ENCODE data around the gene ATG14.

DNA sequence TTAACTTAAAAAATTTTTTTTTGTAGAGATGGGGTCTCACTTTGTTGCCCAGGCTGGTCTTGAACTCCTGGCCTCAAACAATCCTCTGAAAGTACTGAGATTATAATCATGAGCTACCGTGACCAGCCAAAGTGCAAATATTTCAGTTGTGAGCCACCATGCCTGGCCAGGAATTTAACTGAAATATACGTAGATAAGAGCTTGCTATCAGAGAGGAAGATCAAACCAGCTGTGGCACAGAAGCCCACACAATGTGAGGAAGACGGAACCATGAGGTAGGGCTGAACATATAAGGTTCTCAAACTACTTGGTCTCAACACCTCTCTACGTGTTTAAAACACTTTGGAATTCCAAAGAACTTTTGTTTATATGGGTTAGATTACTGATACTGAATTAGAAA is 29.1 kb downstream of the ATG14 start:
- TF ChIP-seq EZH2 (IDR thresholded peaks at IDR 0.05; ENCODE audit: low read depth, unreplicated experiment) (no peak), CTCF (conservative IDR thresholded peaks at IDR 0.05; ENCODE audit: low read depth in 2 of 2) (no peak), CREB1 (CRISPR knock-in tag; IDR thresholded peaks at IDR 0.05; ENCODE audit: low read depth) (no peak), EZH2phosphoT487 (IDR thresholded peaks at IDR 0.05; ENCODE audit: unreplicated experiment) (no peak), POLR2AphosphoS5 (IDR thresholded peaks at IDR 0.05; ENCODE audit: low read depth) (no peak), JUNB (IDR thresholded peaks at IDR 0.05; ENCODE audit: unreplicated experiment) (no peak), ZNF462 (CRISPR knock-in tag; IDR thresholded peaks at IDR 0.05) (no peak), ZNF331 (CRISPR knock-in tag; IDR thresholded peaks at IDR 0.05; ENCODE audit: low read depth) (no peak)
- TF ChIP-seq, protein P1, sequence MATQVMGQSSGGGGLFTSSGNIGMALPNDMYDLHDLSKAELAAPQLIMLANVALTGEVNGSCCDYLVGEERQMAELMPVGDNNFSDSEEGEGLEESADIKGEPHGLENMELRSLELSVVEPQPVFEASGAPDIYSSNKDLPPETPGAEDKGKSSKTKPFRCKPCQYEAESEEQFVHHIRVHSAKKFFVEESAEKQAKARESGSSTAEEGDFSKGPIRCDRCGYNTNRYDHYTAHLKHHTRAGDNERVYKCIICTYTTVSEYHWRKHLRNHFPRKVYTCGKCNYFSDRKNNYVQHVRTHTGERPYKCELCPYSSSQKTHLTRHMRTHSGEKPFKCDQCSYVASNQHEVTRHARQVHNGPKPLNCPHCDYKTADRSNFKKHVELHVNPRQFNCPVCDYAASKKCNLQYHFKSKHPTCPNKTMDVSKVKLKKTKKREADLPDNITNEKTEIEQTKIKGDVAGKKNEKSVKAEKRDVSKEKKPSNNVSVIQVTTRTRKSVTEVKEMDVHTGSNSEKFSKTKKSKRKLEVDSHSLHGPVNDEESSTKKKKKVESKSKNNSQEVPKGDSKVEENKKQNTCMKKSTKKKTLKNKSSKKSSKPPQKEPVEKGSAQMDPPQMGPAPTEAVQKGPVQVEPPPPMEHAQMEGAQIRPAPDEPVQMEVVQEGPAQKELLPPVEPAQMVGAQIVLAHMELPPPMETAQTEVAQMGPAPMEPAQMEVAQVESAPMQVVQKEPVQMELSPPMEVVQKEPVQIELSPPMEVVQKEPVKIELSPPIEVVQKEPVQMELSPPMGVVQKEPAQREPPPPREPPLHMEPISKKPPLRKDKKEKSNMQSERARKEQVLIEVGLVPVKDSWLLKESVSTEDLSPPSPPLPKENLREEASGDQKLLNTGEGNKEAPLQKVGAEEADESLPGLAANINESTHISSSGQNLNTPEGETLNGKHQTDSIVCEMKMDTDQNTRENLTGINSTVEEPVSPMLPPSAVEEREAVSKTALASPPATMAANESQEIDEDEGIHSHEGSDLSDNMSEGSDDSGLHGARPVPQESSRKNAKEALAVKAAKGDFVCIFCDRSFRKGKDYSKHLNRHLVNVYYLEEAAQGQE (IDR thresholded peaks at IDR 0.05; ENCODE audit: unreplicated experiment), result no peak
- TF ChIP-seq, protein P2, sequence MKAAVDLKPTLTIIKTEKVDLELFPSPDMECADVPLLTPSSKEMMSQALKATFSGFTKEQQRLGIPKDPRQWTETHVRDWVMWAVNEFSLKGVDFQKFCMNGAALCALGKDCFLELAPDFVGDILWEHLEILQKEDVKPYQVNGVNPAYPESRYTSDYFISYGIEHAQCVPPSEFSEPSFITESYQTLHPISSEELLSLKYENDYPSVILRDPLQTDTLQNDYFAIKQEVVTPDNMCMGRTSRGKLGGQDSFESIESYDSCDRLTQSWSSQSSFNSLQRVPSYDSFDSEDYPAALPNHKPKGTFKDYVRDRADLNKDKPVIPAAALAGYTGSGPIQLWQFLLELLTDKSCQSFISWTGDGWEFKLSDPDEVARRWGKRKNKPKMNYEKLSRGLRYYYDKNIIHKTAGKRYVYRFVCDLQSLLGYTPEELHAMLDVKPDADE (IDR thresholded peaks at IDR 0.05), result no peak

Data from GM23338 (cell line).